HL-60 (cell line): ENCODE data around the gene ZNF235.

Experiments used
- CTCF ChIP-seq: IDR thresholded peaks from one replicate; pipeline ENCODE4 v1.5.1; 2011; ENCODE audit warnings: low read length, control low read depth, inconsistent platforms; ENCODE audit not compliant: insufficient read depth
- TF ChIP-seq, protein P1 (sequence below): IDR thresholded peaks from 2 replicates; pipeline ENCODE4 v1.6.1; 2012; ENCODE audit warnings: low read depth; ENCODE audit not compliant: insufficient replicate concordance

GRCh38 chr19:44280916-44281315 lies 23.9 kb downstream of the ZNF235 start:
- TF ChIP-seq, protein P1, sequence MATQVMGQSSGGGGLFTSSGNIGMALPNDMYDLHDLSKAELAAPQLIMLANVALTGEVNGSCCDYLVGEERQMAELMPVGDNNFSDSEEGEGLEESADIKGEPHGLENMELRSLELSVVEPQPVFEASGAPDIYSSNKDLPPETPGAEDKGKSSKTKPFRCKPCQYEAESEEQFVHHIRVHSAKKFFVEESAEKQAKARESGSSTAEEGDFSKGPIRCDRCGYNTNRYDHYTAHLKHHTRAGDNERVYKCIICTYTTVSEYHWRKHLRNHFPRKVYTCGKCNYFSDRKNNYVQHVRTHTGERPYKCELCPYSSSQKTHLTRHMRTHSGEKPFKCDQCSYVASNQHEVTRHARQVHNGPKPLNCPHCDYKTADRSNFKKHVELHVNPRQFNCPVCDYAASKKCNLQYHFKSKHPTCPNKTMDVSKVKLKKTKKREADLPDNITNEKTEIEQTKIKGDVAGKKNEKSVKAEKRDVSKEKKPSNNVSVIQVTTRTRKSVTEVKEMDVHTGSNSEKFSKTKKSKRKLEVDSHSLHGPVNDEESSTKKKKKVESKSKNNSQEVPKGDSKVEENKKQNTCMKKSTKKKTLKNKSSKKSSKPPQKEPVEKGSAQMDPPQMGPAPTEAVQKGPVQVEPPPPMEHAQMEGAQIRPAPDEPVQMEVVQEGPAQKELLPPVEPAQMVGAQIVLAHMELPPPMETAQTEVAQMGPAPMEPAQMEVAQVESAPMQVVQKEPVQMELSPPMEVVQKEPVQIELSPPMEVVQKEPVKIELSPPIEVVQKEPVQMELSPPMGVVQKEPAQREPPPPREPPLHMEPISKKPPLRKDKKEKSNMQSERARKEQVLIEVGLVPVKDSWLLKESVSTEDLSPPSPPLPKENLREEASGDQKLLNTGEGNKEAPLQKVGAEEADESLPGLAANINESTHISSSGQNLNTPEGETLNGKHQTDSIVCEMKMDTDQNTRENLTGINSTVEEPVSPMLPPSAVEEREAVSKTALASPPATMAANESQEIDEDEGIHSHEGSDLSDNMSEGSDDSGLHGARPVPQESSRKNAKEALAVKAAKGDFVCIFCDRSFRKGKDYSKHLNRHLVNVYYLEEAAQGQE = no peak
- TF ChIP-seq CTCF = no peak
